ENCODE measurements around the gene UBAP1. TPM values are rescaled to one million over a fixed set of nuclear protein-coding genes. Genes with fewer than 3 reads are reported as not detected.
"Not testable (repeated sequence)": the region's sequence is repeated elsewhere in the genome, so short reads cannot be mapped to it uniquely, and the experiment has no call there.

Gene UBAP1
- total RNA-seq (ENCODE audit: unreplicated experiment): 32.5 TPM
- long read RNA-seq, transcript UBAP1-201 (7 exons, 2,735 nt): major isoform, 11 of 15 reads
- long read RNA-seq, partial matches to known transcripts: 0 of 15 reads
- long read RNA-seq, other reads (novel, unspliced or antisense): 2 of 15 reads

DNA sequence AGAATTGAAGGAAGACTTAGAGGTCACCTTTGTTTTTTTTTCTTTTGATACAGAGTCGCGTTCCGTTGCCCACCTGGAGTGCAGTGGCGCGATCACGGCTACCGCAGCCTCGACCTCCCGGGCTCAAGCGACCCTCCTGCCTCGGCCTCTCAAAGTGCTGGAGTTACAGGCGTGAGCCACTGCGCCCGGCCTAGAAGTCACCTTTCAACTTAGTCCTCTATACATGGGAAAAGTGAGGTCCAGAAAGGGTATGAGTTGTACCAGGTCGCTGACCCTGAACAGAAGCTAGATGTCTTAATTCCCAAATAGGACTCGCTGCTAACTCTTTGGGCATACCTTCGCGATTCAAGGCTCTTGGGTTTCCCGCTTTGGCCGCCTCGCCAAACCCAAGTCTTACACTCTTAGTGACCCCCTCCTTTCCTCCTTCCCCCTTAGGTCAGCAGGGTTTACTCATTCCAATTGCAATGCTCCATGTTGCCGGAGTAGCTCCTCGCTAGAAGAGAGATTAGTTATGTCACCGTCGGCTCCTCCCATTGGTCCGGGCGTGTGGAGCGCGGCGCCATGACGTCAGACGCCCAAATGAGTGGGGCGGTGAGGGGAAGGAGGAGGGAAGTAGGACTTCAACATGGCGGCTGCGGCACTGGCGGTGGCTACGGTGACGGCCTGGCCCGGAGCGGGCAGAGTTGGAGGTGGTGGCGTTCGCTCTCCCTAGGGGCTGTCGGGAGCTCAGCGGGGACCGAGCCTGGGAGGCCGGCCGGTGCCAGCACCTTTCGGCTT is at the start of gene UBAP1:
Gene UBAP1 (plus strand): TSS at position 608 of the 777 bp plus-strand sequence. CDS start 41,872 bp downstream, outside the sequence.
- Mint-ChIP-seq H3K4me1 (ENCODE audit: unreplicated experiment) (peaks cover 15% of the 10 kb centered on the region), H3K27me3 (ENCODE audit: unreplicated experiment) (peaks cover 4% of the 10 kb centered on the region), H3K4me3 (ENCODE audit: unreplicated experiment) (peak within 1 kb of the TSS; percentile 99), H3K9me3 (ENCODE audit: unreplicated experiment) (no peaks in the 10 kb centered on the region), H3K27ac (ENCODE audit: unreplicated experiment) (peak within 1 kb of the TSS; percentile 95), H3K36me3 (ENCODE audit: low read depth, unreplicated experiment) (no peaks in the 10 kb centered on the region)
- TF ChIP-seq CTCF (IDR thresholded peaks at IDR 0.05; ENCODE audit: unreplicated experiment): no peak
- peak; percentile 92 for DNase-seq (ENCODE audit: low spot score)

DNA sequence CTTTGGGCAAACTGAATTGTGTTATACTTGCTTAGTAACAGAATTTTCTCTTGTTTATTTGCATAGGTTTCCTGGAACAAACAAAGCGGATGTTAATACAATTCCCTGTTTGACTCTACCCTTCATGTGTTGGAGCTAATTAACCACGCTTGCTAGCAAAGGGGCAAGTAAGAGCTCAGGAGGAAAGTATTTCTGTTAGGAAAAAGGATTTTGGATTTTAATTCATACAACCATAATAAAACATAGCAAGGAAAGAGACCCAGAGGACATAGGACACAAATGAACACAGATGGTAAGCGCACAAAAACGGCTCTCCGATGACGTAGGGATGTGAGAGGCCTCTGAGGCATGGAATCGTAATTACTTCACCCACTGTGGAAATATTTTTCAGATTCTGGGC is 47.3 kb upstream of the UBAP1 start:
- no peak for DNase-seq (ENCODE audit: low spot score)
- Mint-ChIP-seq H3K27me3 (ENCODE audit: unreplicated experiment) (no peaks in the 10 kb centered on the region), H3K9me3 (ENCODE audit: unreplicated experiment) (no peaks in the 10 kb centered on the region), H3K4me3 (ENCODE audit: unreplicated experiment) (no peak overlapping the region), H3K36me3 (ENCODE audit: low read depth, unreplicated experiment) (peaks cover 8% of the 10 kb centered on the region), H3K4me1 (ENCODE audit: unreplicated experiment) (peaks cover 7% of the 10 kb centered on the region), H3K27ac (ENCODE audit: unreplicated experiment) (no peak overlapping the region)
- no peak for TF ChIP-seq CTCF (IDR thresholded peaks at IDR 0.05; ENCODE audit: unreplicated experiment)

GRCh38 chr9:34133436-34133949 is 45.4 kb upstream of the UBAP1 start:
- no peak for DNase-seq (ENCODE audit: low spot score)
- no peak for TF ChIP-seq CTCF (IDR thresholded peaks at IDR 0.05; ENCODE audit: unreplicated experiment)
- H3K9me3 Mint-ChIP-seq (ENCODE audit: unreplicated experiment): no peaks in the 10 kb centered on the region
- no peaks in the 10 kb centered on the region for H3K27me3 Mint-ChIP-seq (ENCODE audit: unreplicated experiment)
- H3K4me1 Mint-ChIP-seq (ENCODE audit: unreplicated experiment): no peaks in the 10 kb centered on the region
- H3K4me3 Mint-ChIP-seq (ENCODE audit: unreplicated experiment): no peak overlapping the region
- no peak overlapping the region for H3K27ac Mint-ChIP-seq (ENCODE audit: unreplicated experiment)
- H3K36me3 Mint-ChIP-seq (ENCODE audit: low read depth, unreplicated experiment): peaks cover 4% of the 10 kb centered on the region

DNA sequence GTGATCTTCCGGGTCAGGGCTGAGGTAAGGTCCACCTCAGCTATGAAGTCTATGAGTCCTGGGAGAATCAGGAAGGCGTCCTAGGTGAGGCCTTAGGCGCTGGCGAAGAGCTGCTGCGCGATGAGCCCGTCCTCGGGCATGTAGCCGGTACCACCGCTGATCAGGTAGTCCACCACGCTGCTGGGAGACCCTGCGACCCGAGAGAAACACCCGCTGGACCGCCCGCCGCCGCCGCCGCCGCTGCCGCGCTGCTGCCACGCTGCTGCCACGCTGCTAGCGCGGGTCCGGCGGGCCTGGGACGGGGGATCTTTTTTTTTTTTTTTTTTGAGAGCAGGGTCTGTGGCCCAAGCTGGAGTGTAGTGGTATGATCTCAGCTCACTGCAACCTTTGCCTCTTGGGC is 44.3 kb upstream of the UBAP1 start:
- no peak for TF ChIP-seq CTCF (IDR thresholded peaks at IDR 0.05; ENCODE audit: unreplicated experiment)
- peaks cover 1% of the 10 kb centered on the region for H3K27me3 Mint-ChIP-seq (ENCODE audit: unreplicated experiment)
- no peak for DNase-seq (ENCODE audit: low spot score)
- no peaks in the 10 kb centered on the region for H3K9me3 Mint-ChIP-seq (ENCODE audit: unreplicated experiment)
- H3K4me3 Mint-ChIP-seq (ENCODE audit: unreplicated experiment): no peak overlapping the region
- no peak overlapping the region for H3K27ac Mint-ChIP-seq (ENCODE audit: unreplicated experiment)
- peaks cover 4% of the 10 kb centered on the region for H3K36me3 Mint-ChIP-seq (ENCODE audit: low read depth, unreplicated experiment)
- no peaks in the 10 kb centered on the region for H3K4me1 Mint-ChIP-seq (ENCODE audit: unreplicated experiment)

DNA sequence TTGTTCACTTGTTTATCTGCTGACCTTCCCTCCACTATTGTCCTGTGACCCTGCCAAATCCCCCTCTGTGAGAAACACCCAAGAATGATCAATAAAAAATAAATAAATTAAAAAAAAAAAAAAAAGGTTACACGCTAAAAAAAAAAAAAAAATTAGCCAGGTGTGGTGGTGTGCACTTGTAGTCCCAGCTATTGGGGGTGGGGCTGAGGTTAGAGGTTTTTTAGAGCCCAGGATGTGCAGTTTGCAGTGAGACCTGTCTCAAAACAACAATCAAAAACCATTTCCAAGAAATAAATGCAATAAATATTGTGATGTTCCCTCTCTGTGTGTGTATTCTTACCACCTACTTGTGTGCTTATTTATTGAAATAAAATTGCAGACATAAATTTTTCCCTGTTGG is 40.2 kb upstream of the UBAP1 start:
- H3K36me3 Mint-ChIP-seq (ENCODE audit: low read depth, unreplicated experiment); H3K27ac Mint-ChIP-seq (ENCODE audit: unreplicated experiment); H3K4me3 Mint-ChIP-seq (ENCODE audit: unreplicated experiment); DNase-seq (ENCODE audit: low spot score); H3K27me3 Mint-ChIP-seq (ENCODE audit: unreplicated experiment); H3K4me1 Mint-ChIP-seq (ENCODE audit: unreplicated experiment); H3K9me3 Mint-ChIP-seq (ENCODE audit: unreplicated experiment): not testable (repeated sequence)
